ENCODE data around the gene MED13L. TPM values are rescaled to one million over a fixed set of nuclear protein-coding genes. Genes with fewer than 3 reads are reported as not detected.
A peak's percentile ranks its signal among the peaks of the same experiment; 100 is the strongest.

Gene MED13L
- total RNA-seq, 1 donor from 2014 or later = 147 TPM

GRCh38 chr12:116257826-116258225, 19.7 kb downstream of the MED13L start:
- no peak overlapping the region for H3K27ac ChIP-seq
- no peak for TF ChIP-seq CTCF (IDR thresholded peaks at IDR 0.05)
- ATAC-seq (no peak), DNase-seq (no peak)
- no peak overlapping the region for H3K4me3 ChIP-seq
- intact Hi-C loops (cut with DNase I) = no loop called here
- peaks cover 58% of the 10 kb centered on the region for H3K4me1 ChIP-seq
- no peaks in the 10 kb centered on the region for H3K36me3 ChIP-seq
- H3K27me3 ChIP-seq = no peaks in the 10 kb centered on the region
- H3K9me3 ChIP-seq = no peaks in the 10 kb centered on the region

GRCh38 chr12:116257215-116257614, 20.3 kb downstream of the MED13L start:
- H3K4me1 ChIP-seq = peaks cover 53% of the 10 kb centered on the region
- no peaks in the 10 kb centered on the region for H3K36me3 ChIP-seq
- no peak overlapping the region for H3K4me3 ChIP-seq
- intact Hi-C loops (cut with DNase I) = no loop called here
- no peak overlapping the region for H3K27ac ChIP-seq
- H3K9me3 ChIP-seq = no peaks in the 10 kb centered on the region
- DNase-seq (no peak), ATAC-seq (peak; percentile 92)
- no peaks in the 10 kb centered on the region for H3K27me3 ChIP-seq
- TF ChIP-seq CTCF (IDR thresholded peaks at IDR 0.05) = no peak

- no peak for TF ChIP-seq CTCF (IDR thresholded peaks at IDR 0.05)
- Histone ChIP-seq H3K4me3 (no peak overlapping the region), H3K36me3 (no peaks in the 10 kb centered on the region), H3K9me3 (peaks cover 7% of the 10 kb centered on the region), H3K27me3 (no peaks in the 10 kb centered on the region), H3K4me1 (peaks cover 32% of the 10 kb centered on the region), H3K27ac (no peak overlapping the region)
- intact Hi-C loops (cut with DNase I) = no loop called here
- DNase-seq (no peak), ATAC-seq (no peak)
These were observed 27.6 kb downstream of the MED13L start for GRCh38 chr12:116249938-116250337.

GRCh38 chr12:116248930-116249329, 28.6 kb downstream of the MED13L start:
- TF ChIP-seq CTCF (IDR thresholded peaks at IDR 0.05) = no peak
- Histone ChIP-seq H3K4me3 (no peak overlapping the region), H3K4me1 (peaks cover 41% of the 10 kb centered on the region), H3K27me3 (no peaks in the 10 kb centered on the region), H3K36me3 (no peaks in the 10 kb centered on the region), H3K27ac (no peak overlapping the region), H3K9me3 (peaks cover 7% of the 10 kb centered on the region)
- no peak for ATAC-seq
- intact Hi-C loops (cut with DNase I) = no loop called here
- no peak for DNase-seq

GRCh38 chr12:116248433-116248832, 29.1 kb downstream of the MED13L start:
- no peak for TF ChIP-seq CTCF (IDR thresholded peaks at IDR 0.05)
- peaks cover 46% of the 10 kb centered on the region for H3K4me1 ChIP-seq
- DNase-seq (no peak), ATAC-seq (no peak)
- no peaks in the 10 kb centered on the region for H3K36me3 ChIP-seq
- no peaks in the 10 kb centered on the region for H3K27me3 ChIP-seq
- no peak overlapping the region for H3K27ac ChIP-seq
- no peak overlapping the region for H3K4me3 ChIP-seq
- peaks cover 7% of the 10 kb centered on the region for H3K9me3 ChIP-seq
- intact Hi-C loops (cut with DNase I) = no loop called here

- peaks cover 54% of the 10 kb centered on the region for H3K4me1 ChIP-seq
- no peaks in the 10 kb centered on the region for H3K36me3 ChIP-seq
- DNase-seq (no peak), ATAC-seq (no peak)
- intact Hi-C loops (cut with DNase I) = no loop called here
- H3K27ac ChIP-seq = no peak overlapping the region
- no peaks in the 10 kb centered on the region for H3K27me3 ChIP-seq
- H3K9me3 ChIP-seq = peaks cover 7% of the 10 kb centered on the region
- no peak for TF ChIP-seq CTCF (IDR thresholded peaks at IDR 0.05)
- no peak overlapping the region for H3K4me3 ChIP-seq
These were observed 30.1 kb downstream of the MED13L start for GRCh38 chr12:116247377-116247776.
